Urinary bladder (tissue), 4 donors: ENCODE measurements around the gene ARPC5L. TPM values are rescaled to one million over a fixed set of nuclear protein-coding genes. Genes with fewer than 3 reads are reported as not detected.

Experiments used
- DNase-seq: peaks from one replicate; pipeline ENCODE4 v3.0.0-alpha.2; 2015; ENCODE audit errors: extremely low spot score
- H3K27ac ChIP-seq: one replicate; pipeline ENCODE4 v1.5.1; 2013; ENCODE audit warnings: low read depth, mild to moderate bottlenecking, moderate library complexity
- H3K36me3 ChIP-seq: one replicate; pipeline ENCODE4 v1.6.1; 2013; ENCODE audit warnings: mild to moderate bottlenecking, moderate library complexity; ENCODE audit not compliant: insufficient read depth
- H3K4me1 ChIP-seq: one replicate; pipeline ENCODE4 v1.6.1; 2013; ENCODE audit warnings: mild to moderate bottlenecking, moderate library complexity; ENCODE audit not compliant: insufficient read depth
- H3K4me3 ChIP-seq: one replicate; pipeline ENCODE4 v1.5.1; 2013; ENCODE audit warnings: low read depth, low read length
- WGBS: extraction: QIAGEN DNeasy Blood & Tissue Kit; methylation state at CpG from one replicate; pipeline ENCODE4 v1.1.7; 2013; 5-methylcytosine and 5-hydroxymethylcytosine counted together
- polyA plus RNA-seq: library from polyadenylated mRNA; stranded (reverse); fragments of 200-250 nt; gene quantifications from one replicate; pipeline ENCODE4 v1.2.3, GENCODE V29; 2013
- total RNA-seq: library from RNA; depleted of rRNA; stranded (reverse); fragments of >200 nt; gene quantifications from one replicate; pipeline ENCODE4 v1.2.3, GENCODE V29; 2014
- donor health status: healthy with polysubstance abuse.
- donor health status: healthy.

Gene ARPC5L
- total RNA-seq (8.8 TPM), polyA plus RNA-seq (30.3 TPM)

- Histone ChIP-seq H3K4me1 (no peaks in the 10 kb centered on the region), H3K4me3 (peak within 1 kb of the TSS; percentile 82), H3K27ac (peak within 1 kb of the TSS; percentile 94), H3K36me3 (peaks cover 2% of the 10 kb centered on the region)
- DNase-seq, result peak; percentile 79
- WGBS, result under 1% methylated on average over 92 of the region's 92 CpGs
Measured at GRCh38 chr9:124861342-124862229, at the start of gene ARPC5L, which contains the start of gene RPL35. TSS of gene ARPC5L (plus strand) at chr9:124862130. CDS start at chr9:124869291, 7,161 bp downstream. TSS of gene RPL35 (minus strand) at chr9:124861957. CDS start at chr9:124861912, 45 bp downstream.

- Histone ChIP-seq H3K4me1 (no peaks in the 10 kb centered on the region), H3K4me3 (no peak overlapping the region), H3K27ac (no peak overlapping the region), H3K36me3 (no peaks in the 10 kb centered on the region)
- DNase-seq, result peak; percentile 51
- 36% methylated on average over 6 of the region's 6 CpGs for WGBS
Measured at GRCh38 chr9:124812441-124812876, 49.5 kb upstream of the ARPC5L start.

GRCh38 chr9:124813041-124813440 is 48.9 kb upstream of the ARPC5L start:
- 76% methylated on average over 7 of the region's 7 CpGs for WGBS
- H3K4me3 ChIP-seq, result no peak overlapping the region
- no peak overlapping the region for H3K27ac ChIP-seq
- no peaks in the 10 kb centered on the region for H3K36me3 ChIP-seq
- DNase-seq, result no peak
- H3K4me1 ChIP-seq, result no peaks in the 10 kb centered on the region

- Histone ChIP-seq H3K27ac (no peak overlapping the region), H3K4me3 (no peak overlapping the region), H3K4me1 (no peaks in the 10 kb centered on the region), H3K36me3 (no peaks in the 10 kb centered on the region)
- no peak for DNase-seq
- 55% methylated on average over 11 of the region's 11 CpGs for WGBS
Measured at GRCh38 chr9:124813501-124814163, 48.3 kb upstream of the ARPC5L start.

- no peak overlapping the region for H3K27ac ChIP-seq
- H3K4me3 ChIP-seq, result no peak overlapping the region
- 64% methylated on average over 5 of the region's 5 CpGs for WGBS
- H3K4me1 ChIP-seq, result no peaks in the 10 kb centered on the region
- H3K36me3 ChIP-seq, result no peaks in the 10 kb centered on the region
- no peak for DNase-seq
Measured at GRCh38 chr9:124814164-124814535, 47.8 kb upstream of the ARPC5L start.

GRCh38 chr9:124815601-124816000 is 46.3 kb upstream of the ARPC5L start:
- 92% methylated on average over 5 of the region's 5 CpGs for WGBS
- Histone ChIP-seq H3K4me3 (no peak overlapping the region), H3K27ac (no peak overlapping the region), H3K36me3 (no peaks in the 10 kb centered on the region), H3K4me1 (no peaks in the 10 kb centered on the region)
- no peak for DNase-seq

GRCh38 chr9:124818431-124819281 is 43.3 kb upstream of the ARPC5L start:
- 62% methylated on average over 18 of the region's 18 CpGs for WGBS
- Histone ChIP-seq H3K4me1 (no peaks in the 10 kb centered on the region), H3K4me3 (no peak overlapping the region), H3K36me3 (no peaks in the 10 kb centered on the region), H3K27ac (peak overlapping the region; percentile 48)
- no peak for DNase-seq

GRCh38 chr9:124820698-124821623 is 41.0 kb upstream of the ARPC5L start:
- Histone ChIP-seq H3K4me3 (no peak overlapping the region), H3K4me1 (no peaks in the 10 kb centered on the region), H3K36me3 (no peaks in the 10 kb centered on the region), H3K27ac (no peak overlapping the region)
- 64% methylated on average over 12 of the region's 12 CpGs for WGBS
- DNase-seq, result no peak

- Histone ChIP-seq H3K4me1 (no peaks in the 10 kb centered on the region), H3K27ac (no peak overlapping the region), H3K4me3 (no peak overlapping the region), H3K36me3 (no peaks in the 10 kb centered on the region)
- WGBS, result 41% methylated on average over 2 of the region's 2 CpGs
- DNase-seq, result no peak
Measured at GRCh38 chr9:124828489-124829333, 33.2 kb upstream of the ARPC5L start.

GRCh38 chr9:124829334-124829669 is 32.6 kb upstream of the ARPC5L start:
- Histone ChIP-seq H3K4me1 (no peaks in the 10 kb centered on the region), H3K36me3 (no peaks in the 10 kb centered on the region), H3K27ac (no peak overlapping the region), H3K4me3 (no peak overlapping the region)
- 43% methylated on average over 5 of the region's 5 CpGs for WGBS
- no peak for DNase-seq

GRCh38 chr9:124830593-124830992 is 31.3 kb upstream of the ARPC5L start:
- no peak overlapping the region for H3K4me3 ChIP-seq
- no peak overlapping the region for H3K27ac ChIP-seq
- DNase-seq, result no peak
- WGBS, result 72% methylated on average over 4 of the region's 4 CpGs
- H3K36me3 ChIP-seq, result no peaks in the 10 kb centered on the region
- H3K4me1 ChIP-seq, result no peaks in the 10 kb centered on the region
